HepG2 (cell line): Measurements from ENCODE around the gene ZMYND8. TPM values are rescaled to one million over a fixed set of nuclear protein-coding genes. Genes with fewer than 3 reads are reported as not detected.
A peak's percentile ranks its signal among the peaks of the same experiment; 100 is the strongest.

ENCODE experiments used
- ATAC-seq: fragments of 200-7000 bp; cut with Tn5 transposase; 3 replicates; pipeline ENCODE4 v1.9.1; 2020; ENCODE audit warnings: mild to moderate bottlenecking, moderate library complexity
- BruUV-seq: library from RNA; stranded (reverse); fragments of 400-500 nt; replicated peaks from 2 replicates; lab custom pipeline; 2021; lab: Mats Ljungman, UMichigan
- CTCF ChIA-PET: fragments of 300-600 bp; formaldehyde crosslinking; extraction: SDS; loops from one replicate; lab custom pipeline; 2021; ENCODE audit warnings: low total read pairs, inconsistent platforms, low intra/inter-chr PET ratio; lab: Yijun Ruan, JAX
- POLR2A ChIA-PET: fragments of 350-600 bp; sonication (Branson Sonifier 250); formaldehyde crosslinking; loops from one replicate; lab custom pipeline; 2020; ENCODE audit warnings: antibody characterized with exemption, inconsistent platforms; lab: Yijun Ruan, JAX
- DNase-seq: peaks from one replicate; pipeline ENCODE4 v3.0.0-alpha.2; 2015; ENCODE audit warnings: low spot score
- FAIRE-seq: peaks from 3 replicates; lab custom pipeline; 2011; peaks lifted over from hg19 to GRCh38; lab: Jason Lieb, UNC
- H2AFZ ChIP-seq: one replicate; pipeline ENCODE4 v1.6.1; 2011; ENCODE audit warnings: low read length, inconsistent platforms
- H3K27ac ChIP-seq: fragments of 300-600 bp; 3 replicates; pipeline ENCODE4 v1.8.0; 2011; ENCODE audit warnings: mixed run types, mild to moderate bottlenecking, mixed read lengths, low read length, inconsistent platforms; ENCODE audit not compliant: insufficient read depth; ENCODE audit errors: extremely low read length
- H3K27me3 ChIP-seq, 2 experiments: fragments of 200-600 bp in 1 of 2; 2 replicates in 1 of 2; 3 replicates in 1 of 2; pipeline versions ENCODE4 v1.6.0 to v1.8.0; 2011; ENCODE audit warnings: low read length in 2 of 2, mild to moderate bottlenecking in 2 of 2, moderate library complexity in 2 of 2, inconsistent platforms in 1 of 2; ENCODE audit not compliant: insufficient read depth in 2 of 2, control insufficient read depth in 1 of 2
- H3K36me3 ChIP-seq, 2 experiments: fragments of 200-600 bp in 1 of 2; replicated peaks in 1 of 2; 2 replicates in 1 of 2; 3 replicates in 1 of 2; pipeline versions ENCODE4 v1.5.1 to v1.8.0; 2011; ENCODE audit warnings: low read length in 2 of 2, inconsistent platforms in 1 of 2; ENCODE audit not compliant: insufficient read depth in 2 of 2, control insufficient read depth in 1 of 2
- H3K4me1 ChIP-seq: 2 replicates; pipeline ENCODE4 v1.5.1; 2012; ENCODE audit warnings: low read length, inconsistent platforms; ENCODE audit not compliant: insufficient read depth
- H3K4me2 ChIP-seq: 2 replicates; pipeline ENCODE4 v1.6.0; 2011; ENCODE audit warnings: low read depth, low read length, inconsistent platforms
- H3K4me3 ChIP-seq, 3 experiments: fragments of 200-600 bp in 1 of 3; sonication (generic), shearing (Covaris generic) in 1 of 3; replicated peaks in 1 of 3; 2 replicates each; pipeline ENCODE4 v1.5.1; 2011 to 2016; ENCODE audit warnings: low read length in 3 of 3, inconsistent platforms in 2 of 3, low read depth in 2 of 3, mild to moderate bottlenecking in 2 of 3, control low read depth in 1 of 3, mixed read lengths in 1 of 3; ENCODE audit not compliant: insufficient read depth in 1 of 3
- H3K79me2 ChIP-seq: one replicate; pipeline ENCODE4 v1.6.1; 2011; ENCODE audit warnings: low read length, inconsistent platforms; ENCODE audit not compliant: insufficient read depth
- H3K9ac ChIP-seq: 2 replicates; pipeline ENCODE4 v1.6.0; 2011; ENCODE audit warnings: mild to moderate bottlenecking, low read depth, low read length, inconsistent platforms; ENCODE audit not compliant: insufficient read depth
- H3K9me3 ChIP-seq: 2 replicates; pipeline ENCODE4 v1.5.1; 2012; ENCODE audit warnings: mild to moderate bottlenecking, low read length
- H4K20me1 ChIP-seq: 2 replicates; pipeline ENCODE4 v1.6.0; 2011; ENCODE audit warnings: inconsistent platforms, mild to moderate bottlenecking, low read length, moderate library complexity; ENCODE audit not compliant: insufficient read depth
- CAMTA2 ChIP-seq: sonication (generic); formaldehyde crosslinking; IDR thresholded peaks from 2 replicates; pipeline ENCODE4 v1.4.0; 2020; ENCODE audit warnings: mild to moderate bottlenecking, missing genetic modification reagents, borderline replicate concordance
- ERF ChIP-seq: IDR thresholded peaks from 2 replicates; pipeline ENCODE4 v1.6.1; 2018; ENCODE audit warnings: missing biosample characterization, missing genetic modification reagents
- GATAD2A ChIP-seq: IDR thresholded peaks from 2 replicates; pipeline ENCODE4 v1.6.1; 2016
- HOXA5 ChIP-seq: sonication (generic); formaldehyde crosslinking; IDR thresholded peaks from 2 replicates; pipeline ENCODE4 v1.4.0; 2020; ENCODE audit warnings: missing genetic modification reagents
- HOXD1 ChIP-seq: sonication (generic); formaldehyde crosslinking; IDR thresholded peaks from 2 replicates; pipeline ENCODE4 v1.5.0; 2020; ENCODE audit warnings: missing genetic modification reagents
- NFE2 ChIP-seq: sonication (generic); formaldehyde crosslinking; IDR thresholded peaks from 2 replicates; pipeline ENCODE4 v1.4.0; 2020; ENCODE audit warnings: missing genetic modification reagents
- RFX1 ChIP-seq: fragments of 450-650 bp; IDR thresholded peaks from 2 replicates; pipeline ENCODE4 v1.6.1; 2017
- ZNF256 ChIP-seq: sonication (generic); formaldehyde crosslinking; conservative IDR thresholded peaks from 2 replicates; pipeline ENCODE4 v1.4.0; 2020; ENCODE audit warnings: missing genetic modification reagents
- ZNF317 ChIP-seq: sonication (generic); formaldehyde crosslinking; IDR thresholded peaks from 2 replicates; pipeline ENCODE4 v1.5.0; 2020; ENCODE audit warnings: mild to moderate bottlenecking, missing genetic modification reagents
- ZNF33B ChIP-seq: sonication (generic); formaldehyde crosslinking; IDR thresholded peaks from 2 replicates; pipeline ENCODE4 v1.5.1; 2020; ENCODE audit warnings: mild to moderate bottlenecking, missing genetic modification reagents
- ZNF543 ChIP-seq: sonication (generic); formaldehyde crosslinking; IDR thresholded peaks from 2 replicates; pipeline ENCODE4 v1.4.0; 2020; ENCODE audit warnings: mild to moderate bottlenecking, missing genetic modification reagents
- ZNF567 ChIP-seq: sonication (generic); formaldehyde crosslinking; IDR thresholded peaks from 2 replicates; pipeline ENCODE4 v1.8.1; 2023; ENCODE audit warnings: mild to moderate bottlenecking, missing genetic modification reagents, borderline replicate concordance
- WGBS: methylation state at CpG from one replicate; pipeline ENCODE4 v1.1.6; 2017; ENCODE audit warnings: low lambda C conversion rate; 5-methylcytosine and 5-hydroxymethylcytosine counted together
- in situ Hi-C: cut with HindIII; loops from 2 replicates; pipeline ENCODE4 v1.10.0; 2017; ENCODE audit warnings: low pct_unique_long_range_greater_than_20kb; ENCODE audit not compliant: extremely low pct_ligation_motif_present
- intact Hi-C: fragments of 100-400 bp; cut with micrococcal nuclease; formaldehyde crosslinking; loops from one replicate; pipeline ENCODE4 v1.10.0; 2022; ENCODE audit not compliant: unreplicated experiment
- polyA plus RNA-seq, 8 experiments: library from polyadenylated mRNA; depleted of rRNA in 3 of 8; stranded (reverse) in 7 of 8; unstranded in 1 of 8; fragments of >200 nt; fragmentation: Illumina TruSeq in 4 of 8; extraction: Trizol in 4 of 8; gene quantifications; 2 replicates each; pipeline versions ENCODE4 v1.2.1 to v1.2.3, GENCODE V29; 2011 to 2016; ENCODE audit warnings: low read depth in 4 of 8, missing spikeins in 1 of 8, mixed read lengths in 1 of 8; ENCODE audit not compliant: insufficient read depth in 1 of 8
- total RNA-seq, 5 experiments: library from RNA; depleted of rRNA; stranded (reverse); fragments of >200 nt; fragmentation: Illumina TruSeq; extraction: Trizol; gene quantifications; 2 replicates each; pipeline ENCODE4 v1.2.3, GENCODE V29; 2016; ENCODE audit warnings: low read depth in 1 of 5
- TF ChIP-seq, protein P1 (sequence below): sonication (generic); formaldehyde crosslinking; IDR thresholded peaks from 2 replicates; pipeline ENCODE4 v1.4.0; 2020; ENCODE audit warnings: missing genetic modification reagents, borderline replicate concordance
- TF ChIP-seq, protein P2 (sequence below): sonication (generic); formaldehyde crosslinking; IDR thresholded peaks from 2 replicates; pipeline ENCODE4 v1.5.0; 2020; ENCODE audit warnings: mild to moderate bottlenecking, missing genetic modification reagents
- TF ChIP-seq, protein P3 (sequence below): sonication (generic); formaldehyde crosslinking; IDR thresholded peaks from 2 replicates; pipeline ENCODE4 v1.8.1; 2023; ENCODE audit warnings: mild to moderate bottlenecking, missing genetic modification reagents

ZMYND8 gene
- total and polyA plus RNA-seq, 2 of the 13 experiments (the other 11 are each of a cell fraction or from before 2014, with no cell fraction given) = 53.9 to 84.7 TPM

DNA sequence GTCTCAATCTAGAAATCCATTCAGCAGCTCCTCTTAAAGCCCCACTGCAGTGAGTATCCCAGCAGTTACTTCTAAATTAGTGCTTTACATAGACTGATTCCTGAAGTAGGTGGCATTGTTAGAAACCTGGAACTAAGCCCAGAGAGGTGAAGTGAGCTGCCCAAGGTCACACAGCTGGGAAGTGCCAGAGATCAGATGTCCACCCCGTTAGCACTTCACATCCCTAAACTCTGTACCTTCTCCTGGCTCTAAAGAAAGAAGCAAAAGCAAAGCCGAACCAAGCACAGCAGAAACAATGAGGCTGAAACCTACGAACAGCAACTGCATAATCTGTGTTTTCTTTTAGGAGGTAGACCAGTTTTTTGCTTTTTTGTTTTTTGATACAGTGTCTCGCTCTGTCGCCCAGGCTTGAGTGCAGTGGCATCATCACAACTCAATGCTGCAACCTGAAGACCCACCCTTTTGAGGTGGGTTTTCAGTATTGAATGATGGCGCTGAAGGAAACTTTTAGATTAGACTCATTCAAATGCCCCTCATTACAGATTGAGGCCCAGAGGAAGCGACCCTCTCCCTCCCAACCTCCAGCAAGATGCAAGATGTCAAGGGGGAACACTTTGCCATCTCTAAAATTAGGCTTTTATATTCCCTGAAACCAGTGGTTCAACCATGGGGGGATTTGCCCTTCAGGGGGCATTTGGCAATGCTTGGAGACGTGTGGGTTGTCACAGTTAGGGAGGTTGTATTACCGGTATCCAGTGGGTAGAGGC, 3.2 kb upstream of the ZMYND8 start (continued):
- TF ChIP-seq, protein P1, sequence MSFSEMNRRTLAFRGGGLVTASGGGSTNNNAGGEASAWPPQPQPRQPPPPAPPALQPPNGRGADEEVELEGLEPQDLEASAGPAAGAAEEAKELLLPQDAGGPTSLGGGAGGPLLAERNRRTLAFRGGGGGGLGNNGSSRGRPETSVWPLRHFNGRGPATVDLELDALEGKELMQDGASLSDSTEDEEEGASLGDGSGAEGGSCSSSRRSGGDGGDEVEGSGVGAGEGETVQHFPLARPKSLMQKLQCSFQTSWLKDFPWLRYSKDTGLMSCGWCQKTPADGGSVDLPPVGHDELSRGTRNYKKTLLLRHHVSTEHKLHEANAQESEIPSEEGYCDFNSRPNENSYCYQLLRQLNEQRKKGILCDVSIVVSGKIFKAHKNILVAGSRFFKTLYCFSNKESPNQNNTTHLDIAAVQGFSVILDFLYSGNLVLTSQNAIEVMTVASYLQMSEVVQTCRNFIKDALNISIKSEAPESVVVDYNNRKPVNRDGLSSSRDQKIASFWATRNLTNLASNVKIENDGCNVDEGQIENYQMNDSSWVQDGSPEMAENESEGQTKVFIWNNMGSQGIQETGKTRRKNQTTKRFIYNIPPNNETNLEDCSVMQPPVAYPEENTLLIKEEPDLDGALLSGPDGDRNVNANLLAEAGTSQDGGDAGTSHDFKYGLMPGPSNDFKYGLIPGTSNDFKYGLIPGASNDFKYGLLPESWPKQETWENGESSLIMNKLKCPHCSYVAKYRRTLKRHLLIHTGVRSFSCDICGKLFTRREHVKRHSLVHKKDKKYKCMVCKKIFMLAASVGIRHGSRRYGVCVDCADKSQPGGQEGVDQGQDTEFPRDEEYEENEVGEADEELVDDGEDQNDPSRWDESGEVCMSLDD (CRISPR knock-in tag) = no peak

GRCh38 chr20:47358672-47359529, 2.4 kb upstream of the ZMYND8 start:
- Histone ChIP-seq H3K27ac (peak overlapping the region; percentile 99), H3K27me3 (no peaks in the 10 kb centered on the region; a peak in 1 of 5 replicates), H3K9ac (peak overlapping the region; percentile 99), H3K9me3 (no peaks in the 10 kb centered on the region), H3K36me3 (no peaks in the 10 kb centered on the region; a peak in 1 of 5 replicates), H4K20me1 (no peaks in the 10 kb centered on the region), H3K4me1 (peaks cover 68% of the 10 kb centered on the region), H3K4me2 (peak overlapping the region; percentile 91), H2AFZ (no peak overlapping the region), H3K79me2 (peaks cover 40% of the 10 kb centered on the region), H3K4me3 (peak overlapping the region; percentile 65 to 81 (median 70))
- peak; percentile 100 for DNase-seq
- in situ Hi-C loops = no loop called here
- under 1% methylated on average over 17 of the region's 17 CpGs for WGBS
- intact Hi-C loops = loop anchor here (2.0 kb wide), 1 partner anchor 16 kb away; no protein-coding TSS in a partner anchor
- BruUV-seq = TSS peak; percentile 28
- ATAC-seq = peak; percentile 62
- POLR2A ChIA-PET = interaction anchor here (0.5 to 13.6 kb wide), 47 partner anchors 11 to 1650 kb away, joined by 3 to 624 read pairs (median 6); partner anchors contain the start of genes NCOA3 and SLC13A3
- peak; percentile 95 for FAIRE-seq
- CTCF ChIA-PET = interaction anchor here (2.9 kb wide), 1 partner anchor 25 kb away, joined by 12 read pairs; no protein-coding TSS in a partner anchor
- peak; percentile 72; the same call in 1 of the 2 replicates for TF ChIP-seq ZNF33B (CRISPR knock-in tag)
- peak; percentile 97 for TF ChIP-seq GATAD2A (CRISPR knock-in tag)
- TF ChIP-seq NFE2 (CRISPR knock-in tag) = peak; percentile 50
- TF ChIP-seq HOXA5 = peak; percentile 20; the same call in 1 of the 2 replicates
- TF ChIP-seq CAMTA2 (CRISPR knock-in tag) = no peak; the same call in 1 of the 2 replicates
- TF ChIP-seq, protein P2, sequence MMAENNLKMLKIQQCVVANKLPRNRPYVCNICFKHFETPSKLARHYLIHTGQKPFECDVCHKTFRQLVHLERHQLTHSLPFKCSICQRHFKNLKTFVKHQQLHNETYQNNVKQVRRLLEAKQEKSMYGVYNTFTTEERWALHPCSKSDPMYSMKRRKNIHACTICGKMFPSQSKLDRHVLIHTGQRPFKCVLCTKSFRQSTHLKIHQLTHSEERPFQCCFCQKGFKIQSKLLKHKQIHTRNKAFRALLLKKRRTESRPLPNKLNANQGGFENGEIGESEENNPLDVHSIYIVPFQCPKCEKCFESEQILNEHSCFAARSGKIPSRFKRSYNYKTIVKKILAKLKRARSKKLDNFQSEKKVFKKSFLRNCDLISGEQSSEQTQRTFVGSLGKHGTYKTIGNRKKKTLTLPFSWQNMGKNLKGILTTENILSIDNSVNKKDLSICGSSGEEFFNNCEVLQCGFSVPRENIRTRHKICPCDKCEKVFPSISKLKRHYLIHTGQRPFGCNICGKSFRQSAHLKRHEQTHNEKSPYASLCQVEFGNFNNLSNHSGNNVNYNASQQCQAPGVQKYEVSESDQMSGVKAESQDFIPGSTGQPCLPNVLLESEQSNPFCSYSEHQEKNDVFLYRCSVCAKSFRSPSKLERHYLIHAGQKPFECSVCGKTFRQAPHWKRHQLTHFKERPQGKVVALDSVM = peak; percentile 98
- peak; percentile 95 for TF ChIP-seq HOXD1 (CRISPR knock-in tag)
- no peak for TF ChIP-seq RFX1
- TF ChIP-seq ERF (CRISPR knock-in tag) = peak; percentile 90
- TF ChIP-seq ZNF256 = peak; percentile 89
- TF ChIP-seq ZNF567 (CRISPR knock-in tag) = peak; percentile 71; the same call in 1 of the 2 replicates
- TF ChIP-seq ZNF317 (CRISPR knock-in tag) = peak; percentile 13; the same call in 1 of the 2 replicates
- TF ChIP-seq, protein P3, sequence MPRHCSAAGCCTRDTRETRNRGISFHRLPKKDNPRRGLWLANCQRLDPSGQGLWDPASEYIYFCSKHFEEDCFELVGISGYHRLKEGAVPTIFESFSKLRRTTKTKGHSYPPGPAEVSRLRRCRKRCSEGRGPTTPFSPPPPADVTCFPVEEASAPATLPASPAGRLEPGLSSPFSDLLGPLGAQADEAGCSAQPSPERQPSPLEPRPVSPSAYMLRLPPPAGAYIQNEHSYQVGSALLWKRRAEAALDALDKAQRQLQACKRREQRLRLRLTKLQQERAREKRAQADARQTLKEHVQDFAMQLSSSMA (CRISPR knock-in tag) = no peak
- peak; percentile 97 for TF ChIP-seq ZNF543 (CRISPR knock-in tag)
